NB4 (cell line): ENCODE results near the gene ARHGEF4.

Experiments used
- MAX ChIP-seq: IDR thresholded peaks from 2 replicates; pipeline ENCODE4 v1.6.1; 2011; ENCODE audit warnings: low read depth, low read length
- MYC ChIP-seq: IDR thresholded peaks from 2 replicates; pipeline ENCODE4 v1.6.1; 2011; ENCODE audit warnings: low read depth, low read length
- POLR2A ChIP-seq: IDR thresholded peaks from 2 replicates; pipeline ENCODE4 v1.6.1; 2011; ENCODE audit warnings: mild to moderate bottlenecking; ENCODE audit not compliant: insufficient read length; ENCODE audit errors: extremely low read depth
- TF ChIP-seq, protein P1 (sequence below): IDR thresholded peaks from one replicate; pipeline ENCODE4 v1.5.1; 2012; ENCODE audit warnings: low read depth, low read length

- no peak for TF ChIP-seq POLR2A
- TF ChIP-seq, protein P1, sequence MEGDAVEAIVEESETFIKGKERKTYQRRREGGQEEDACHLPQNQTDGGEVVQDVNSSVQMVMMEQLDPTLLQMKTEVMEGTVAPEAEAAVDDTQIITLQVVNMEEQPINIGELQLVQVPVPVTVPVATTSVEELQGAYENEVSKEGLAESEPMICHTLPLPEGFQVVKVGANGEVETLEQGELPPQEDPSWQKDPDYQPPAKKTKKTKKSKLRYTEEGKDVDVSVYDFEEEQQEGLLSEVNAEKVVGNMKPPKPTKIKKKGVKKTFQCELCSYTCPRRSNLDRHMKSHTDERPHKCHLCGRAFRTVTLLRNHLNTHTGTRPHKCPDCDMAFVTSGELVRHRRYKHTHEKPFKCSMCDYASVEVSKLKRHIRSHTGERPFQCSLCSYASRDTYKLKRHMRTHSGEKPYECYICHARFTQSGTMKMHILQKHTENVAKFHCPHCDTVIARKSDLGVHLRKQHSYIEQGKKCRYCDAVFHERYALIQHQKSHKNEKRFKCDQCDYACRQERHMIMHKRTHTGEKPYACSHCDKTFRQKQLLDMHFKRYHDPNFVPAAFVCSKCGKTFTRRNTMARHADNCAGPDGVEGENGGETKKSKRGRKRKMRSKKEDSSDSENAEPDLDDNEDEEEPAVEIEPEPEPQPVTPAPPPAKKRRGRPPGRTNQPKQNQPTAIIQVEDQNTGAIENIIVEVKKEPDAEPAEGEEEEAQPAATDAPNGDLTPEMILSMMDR: no peak
- no peak for TF ChIP-seq MYC
- TF ChIP-seq MAX: no peak
Observed at GRCh38 chr2:131042148-131042775, 205.5 kb downstream of the ARHGEF4 start.
